ENCODE results near the gene CALR.
"Not testable (repeated sequence)": the region's sequence is repeated elsewhere in the genome, so short reads cannot be mapped to it uniquely, and the experiment has no call there.

The CALR gene

GRCh38 chr19:12952488-12953137 is 14.2 kb downstream of the CALR start:
- DNase-seq (ENCODE audit: low read depth): peak; percentile 90

DNA sequence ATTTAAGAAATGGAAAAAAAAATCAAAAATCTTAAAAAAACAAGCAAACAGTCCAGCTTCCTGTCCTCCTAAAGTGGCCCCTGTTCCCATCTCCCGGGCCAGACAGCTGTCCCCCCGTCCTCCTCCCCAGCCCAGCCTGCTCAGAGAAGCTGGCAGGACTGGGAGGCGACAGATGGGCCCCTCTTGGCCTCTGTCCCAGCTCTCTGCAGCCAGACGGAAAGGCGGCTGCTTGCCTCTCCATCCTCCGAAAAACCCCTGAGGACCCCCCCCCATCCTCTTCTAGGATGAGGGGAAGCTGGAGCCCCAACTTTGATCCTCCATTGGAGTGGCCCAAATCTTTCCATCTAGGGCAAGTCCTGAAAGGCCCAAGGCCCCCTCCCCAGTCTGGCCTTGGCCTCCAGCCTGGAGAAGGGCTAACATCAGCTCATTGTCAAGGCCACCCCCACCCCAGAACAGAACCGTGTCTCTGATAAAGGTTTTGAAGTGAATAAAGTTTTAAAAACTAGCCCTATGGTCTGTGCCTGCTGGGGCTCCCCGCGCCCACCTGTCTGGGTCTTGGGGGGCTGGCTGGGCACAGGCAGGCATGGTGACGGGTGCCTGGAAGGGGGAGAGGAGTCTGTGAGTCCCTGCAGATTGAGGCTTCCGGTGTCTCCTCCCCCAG is 14.9 kb downstream of the CALR start:
- DNase-seq (ENCODE audit: low read depth): no peak

DNA sequence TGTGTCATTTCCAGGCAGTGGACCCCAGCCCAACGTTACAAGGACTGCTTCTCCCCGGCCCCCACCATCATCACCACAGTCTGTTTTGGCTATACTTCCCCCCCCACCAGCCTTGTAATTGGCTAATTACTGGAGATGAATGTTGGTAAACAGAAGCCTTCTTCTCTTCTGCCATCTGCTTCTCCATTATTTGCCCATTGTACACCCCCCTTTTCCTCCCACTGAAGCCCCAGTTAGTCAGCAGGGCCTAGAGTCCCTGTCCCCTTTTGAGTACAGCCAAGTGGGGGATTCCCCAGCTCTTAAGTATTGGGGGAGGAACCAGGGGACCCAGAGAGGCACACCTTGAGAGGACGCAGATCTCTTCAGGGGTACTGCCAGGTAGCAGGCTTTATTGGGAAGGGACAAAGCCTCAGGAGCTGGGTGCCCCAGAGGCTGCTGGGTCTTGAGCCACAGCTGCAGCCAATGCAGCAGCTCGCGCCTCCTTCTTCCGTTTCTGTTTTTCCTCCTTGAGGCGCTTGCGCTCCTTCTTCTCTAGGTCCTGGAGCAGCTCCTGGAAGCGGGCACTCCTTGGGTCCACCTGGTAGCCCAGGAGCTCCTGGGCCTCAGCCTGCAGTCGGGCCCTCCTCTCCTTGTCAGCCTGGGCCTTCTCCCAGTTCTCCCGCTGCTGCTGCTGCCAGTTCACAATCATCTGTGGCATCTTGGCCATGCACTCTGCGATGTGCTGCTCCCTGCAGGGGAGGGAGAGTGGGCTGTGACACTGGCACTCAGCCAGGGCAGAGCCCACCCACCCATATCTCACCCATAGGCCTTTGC is 15.6 kb downstream of the CALR start:
- DNase-seq (ENCODE audit: low read depth): no peak

DNA sequence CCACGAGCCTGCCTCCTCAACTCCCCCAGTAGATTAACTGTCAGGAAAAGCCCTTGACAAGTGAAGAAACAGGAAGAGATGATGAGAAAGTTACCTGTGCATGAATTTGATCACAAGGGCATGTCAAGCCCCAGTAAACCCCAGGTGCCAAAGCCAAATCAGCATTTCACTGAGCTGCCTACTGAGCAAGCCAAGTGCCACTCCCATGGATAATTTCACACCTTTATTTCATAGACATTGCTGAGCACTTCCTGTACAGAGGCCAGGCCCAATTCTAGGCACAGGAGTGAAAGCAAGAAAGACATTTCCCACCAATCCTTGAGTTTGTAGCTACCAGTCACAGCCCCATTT is 16.2 kb downstream of the CALR start:
- no peak for DNase-seq (ENCODE audit: low read depth)

GRCh38 chr19:12955575-12955974 is 17.2 kb downstream of the CALR start:
- DNase-seq (ENCODE audit: low read depth): not testable (repeated sequence)

DNA sequence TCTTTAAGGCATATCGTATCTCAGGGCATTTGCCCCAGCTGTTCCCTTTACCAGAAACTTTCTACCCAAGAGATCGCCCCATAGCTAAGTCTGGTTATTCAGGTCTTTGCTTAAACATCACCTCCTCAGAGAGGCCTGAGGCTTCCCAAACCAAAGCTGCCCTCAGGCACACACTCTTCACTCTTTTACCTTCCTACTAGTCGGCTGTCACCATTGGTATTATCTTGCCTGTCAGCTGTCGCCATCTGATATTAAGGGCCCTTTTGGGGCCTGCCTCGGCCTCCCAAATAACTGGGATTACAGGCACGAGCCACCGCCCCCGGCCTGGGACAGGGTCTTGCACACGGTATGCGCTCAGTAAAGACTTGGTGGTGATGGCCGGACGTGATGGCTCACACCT is 17.6 kb downstream of the CALR start:
- no peak for DNase-seq (ENCODE audit: low read depth)

DNA sequence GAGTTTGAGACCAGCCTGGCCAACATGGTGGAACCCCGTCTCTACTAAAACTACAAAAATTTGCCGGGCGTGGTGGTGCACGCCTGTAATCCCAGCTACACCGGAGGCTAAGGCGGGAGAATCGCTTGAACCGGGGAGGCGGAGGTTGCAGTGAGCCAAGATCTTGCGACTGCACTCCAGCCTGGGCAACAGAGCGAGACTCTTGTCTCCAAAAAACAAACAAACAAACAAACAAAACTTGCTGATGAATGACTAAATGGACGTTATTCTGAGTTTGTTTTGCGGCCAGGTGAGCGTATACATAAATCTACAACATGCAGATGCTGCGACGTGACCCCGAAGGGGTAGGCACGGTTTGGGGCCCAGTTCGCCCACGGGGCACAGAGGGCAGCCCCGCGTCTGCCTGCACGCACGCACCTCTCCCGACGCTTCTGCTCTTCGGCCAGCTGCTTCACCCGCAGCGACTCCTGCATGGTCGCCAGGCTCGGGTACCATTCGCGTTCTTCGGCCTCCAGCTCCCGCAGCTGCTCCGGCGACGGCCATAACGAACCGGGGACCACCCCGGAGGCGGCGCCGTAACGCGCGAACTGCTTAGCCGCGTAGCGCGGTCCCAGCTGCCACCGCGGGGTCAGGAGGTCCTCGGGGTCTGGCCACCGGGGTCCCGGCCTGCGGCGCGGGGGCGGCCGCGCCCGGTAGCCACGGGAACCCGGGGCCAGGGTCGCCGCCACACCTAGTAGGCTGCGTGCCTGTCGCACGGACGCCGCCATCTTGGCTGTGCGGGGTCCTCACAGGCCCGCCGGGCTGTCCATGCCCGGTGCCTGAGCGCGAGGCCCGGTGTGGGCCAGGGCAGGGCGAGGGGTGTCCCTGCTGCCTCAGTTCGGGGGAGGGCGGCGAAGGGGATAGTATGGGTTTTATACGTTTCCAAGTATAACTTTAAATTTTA is 18.3 kb downstream of the CALR start, which contains the start of gene GADD45GIP1:
GADD45GIP1 (minus strand) TSS at position 778 of the 943 bp plus-strand sequence; CDS start at position 767, 11 bp downstream.
- peak; percentile 86 for DNase-seq (ENCODE audit: low read depth)

DNA sequence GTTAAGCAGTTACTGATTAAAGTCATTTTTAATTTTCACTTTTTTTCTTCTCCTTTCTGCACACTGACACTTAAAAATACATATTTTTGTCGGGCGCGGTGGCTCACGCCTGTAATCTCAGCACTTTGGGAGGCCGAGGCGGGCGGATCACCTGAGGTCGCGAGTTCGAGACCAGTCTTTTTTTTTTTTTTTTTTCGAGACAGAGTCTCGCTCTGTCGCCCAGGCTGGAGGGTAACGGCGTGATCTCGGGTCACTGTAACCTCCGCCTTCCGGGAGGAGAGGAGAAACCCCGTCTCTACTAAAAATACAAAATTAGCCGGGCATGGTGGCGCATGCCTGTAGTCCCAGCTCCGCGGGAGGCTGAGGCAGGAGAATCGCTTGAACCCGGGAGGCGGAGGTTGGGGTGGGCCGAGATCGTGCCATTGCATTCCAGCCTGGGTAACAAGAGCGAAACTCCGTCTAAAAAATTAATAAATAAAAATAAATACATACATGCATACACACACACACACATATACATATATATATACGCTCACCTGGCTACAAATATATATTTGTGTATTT is 19.1 kb downstream of the CALR start:
- not testable (repeated sequence) for DNase-seq (ENCODE audit: low read depth)

GRCh38 chr19:12959481-12959880 is 21.1 kb downstream of the CALR start:
- no peak for DNase-seq (ENCODE audit: low read depth)

GRCh38 chr19:12965017-12965811 is 26.8 kb downstream of the CALR start:
- peak; percentile 79 for DNase-seq (ENCODE audit: low read depth)

DNA sequence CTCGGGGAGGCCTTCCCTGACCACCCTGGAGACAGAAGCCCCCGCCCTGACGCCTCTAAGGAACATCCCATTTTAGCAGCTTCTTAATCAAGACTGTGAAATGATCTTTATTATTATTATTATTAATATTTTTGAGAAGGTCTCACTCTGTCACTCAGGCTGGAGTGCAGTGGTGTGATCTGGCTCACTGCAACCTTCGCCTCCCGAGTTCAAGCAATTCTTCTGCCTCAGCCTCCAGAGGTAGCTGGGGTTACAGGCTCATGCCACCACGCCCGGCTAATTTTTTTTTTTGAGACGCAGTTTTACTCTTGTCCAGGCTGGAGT is 27.4 kb downstream of the CALR start:
- no peak for DNase-seq (ENCODE audit: low read depth)

GRCh38 chr19:12967907-12968306 is 29.5 kb downstream of the CALR start:
- DNase-seq (ENCODE audit: low read depth): peak; percentile 76

DNA sequence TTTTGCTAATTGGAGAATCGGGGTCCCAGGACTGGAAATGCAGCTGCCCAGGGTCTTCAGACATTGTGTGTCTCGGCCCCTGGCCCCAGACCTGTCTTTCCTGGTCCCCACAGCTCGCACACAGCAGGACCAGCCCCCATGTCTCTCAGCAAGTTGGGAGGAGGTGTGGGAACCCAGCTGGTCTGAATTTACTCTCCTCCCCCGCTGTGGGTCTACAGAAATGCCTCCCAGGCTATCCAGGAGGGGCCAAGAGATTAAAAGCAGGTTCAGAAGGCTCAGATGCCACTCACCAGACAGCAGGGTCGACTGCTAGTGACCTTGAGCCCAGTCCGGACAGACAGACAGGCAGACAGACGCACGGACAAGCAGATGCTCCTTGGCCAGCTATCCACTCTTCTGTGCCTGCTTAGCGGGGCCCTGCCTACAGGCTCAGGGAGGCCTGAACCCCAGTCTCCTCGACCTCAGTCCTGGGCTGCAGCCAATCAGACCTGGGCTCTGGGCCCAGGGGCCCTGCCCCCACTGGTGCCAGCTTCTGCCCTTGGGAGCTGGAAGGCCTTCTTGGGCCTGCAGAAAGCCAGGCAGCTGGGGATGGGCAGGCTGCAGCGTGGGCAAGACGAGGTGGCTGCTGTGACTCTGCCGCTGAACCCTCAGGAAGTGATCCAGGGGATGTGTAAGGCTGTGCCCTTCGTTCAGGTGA is 31.0 kb downstream of the CALR start, which contains the start of gene DAND5:
DAND5 (plus strand) TSS at position 285 of the 697 bp plus-strand sequence; CDS start at position 370, 85 bp downstream.
- no peak for DNase-seq (ENCODE audit: low read depth)

- DNase-seq (ENCODE audit: low read depth): no peak
These were observed 31.8 kb downstream of the CALR start for GRCh38 chr19:12970070-12970820.

GRCh38 chr19:12973236-12973635 is 34.8 kb downstream of the CALR start:
- DNase-seq (ENCODE audit: low read depth): no peak

DNA sequence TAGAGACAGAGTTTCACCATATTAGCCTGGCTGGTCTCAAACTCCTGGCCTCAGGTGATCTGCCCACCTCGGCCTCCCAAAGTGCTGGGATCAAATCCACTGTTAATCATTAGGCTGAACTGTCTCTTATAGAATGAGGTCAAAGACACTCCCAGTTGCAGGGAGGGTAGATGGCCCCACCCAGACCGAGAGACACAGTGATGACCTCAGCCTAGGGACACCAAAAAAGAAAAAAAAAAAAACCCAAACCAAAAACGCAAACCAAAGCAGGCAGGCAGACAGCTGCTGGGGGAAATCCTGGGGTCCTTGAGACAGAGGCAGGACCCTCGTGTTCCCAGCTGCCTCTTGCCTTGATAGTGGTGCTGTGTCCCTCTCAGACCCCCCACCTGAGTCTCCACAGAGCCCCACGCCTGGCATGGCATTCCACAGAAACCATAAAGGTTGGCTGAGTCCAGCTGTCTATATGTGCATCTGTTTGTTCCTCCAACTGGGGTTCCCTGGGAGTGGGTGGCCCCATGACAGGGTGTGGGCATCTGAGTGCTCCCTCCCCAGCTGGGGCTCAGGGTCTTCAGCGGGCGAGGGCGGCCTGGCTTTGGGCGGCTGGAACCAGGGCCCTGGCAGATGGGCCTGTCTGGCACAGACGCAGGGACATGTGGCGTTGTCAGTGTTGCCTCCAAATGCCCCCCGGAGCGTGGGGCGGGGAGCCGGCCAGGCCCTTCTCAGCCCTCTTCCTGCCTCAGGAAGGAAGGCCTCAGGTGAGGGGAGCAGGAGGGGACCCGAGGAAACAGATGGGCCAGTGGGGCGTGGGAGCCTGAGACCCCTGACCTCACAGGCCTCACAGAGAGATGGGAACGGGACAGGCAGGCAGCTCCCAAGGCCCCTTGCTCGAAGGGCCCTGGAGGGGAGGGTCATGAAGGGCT is 36.2 kb downstream of the CALR start:
- no peak for DNase-seq (ENCODE audit: low read depth)

- DNase-seq (ENCODE audit: low read depth): no peak
These were observed 36.9 kb downstream of the CALR start for GRCh38 chr19:12975221-12975741.

DNA sequence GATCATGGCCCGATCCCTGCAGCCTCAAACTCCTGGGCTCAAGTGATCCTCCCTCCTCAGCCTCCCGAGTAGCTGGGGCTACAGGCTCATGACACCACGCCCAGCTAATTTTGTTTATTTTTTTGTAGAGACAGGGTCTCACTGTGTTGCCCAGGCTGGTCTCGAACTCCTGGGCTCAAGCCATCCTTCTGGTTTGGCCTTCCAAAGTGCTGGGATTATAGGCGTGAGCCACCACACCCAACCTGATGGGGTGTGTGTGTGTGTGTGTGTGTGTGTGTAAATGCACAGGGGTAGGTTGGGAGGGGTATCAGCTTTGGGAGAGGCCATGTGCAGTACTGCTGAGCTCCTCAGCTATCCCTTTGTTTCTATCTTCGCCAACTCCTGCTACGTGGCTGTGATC is 37.7 kb downstream of the CALR start:
- DNase-seq (ENCODE audit: low read depth): not testable (repeated sequence)
